Prostate gland (tissue), 2 donors: Measurements from ENCODE around the gene NUDT4B. TPM values are rescaled to one million over a fixed set of nuclear protein-coding genes. Genes with fewer than 3 reads are reported as not detected.
"Not testable (repeated sequence)": the region's sequence is repeated elsewhere in the genome, so short reads cannot be mapped to it uniquely, and the experiment has no call there.

Experiments used
- DNase-seq: peaks from one replicate; pipeline ENCODE4 v3.0.0-alpha.2; 2019; ENCODE audit warnings: low spot score
- H3K27ac ChIP-seq, 2 donors: fragments of 200-600 bp; sonication (generic); 2 replicates each; pipeline ENCODE4 v1.5.1; 2017 to 2019
- H3K27me3 ChIP-seq: fragments of 200-600 bp; sonication (generic); replicated peaks from 2 replicates; pipeline ENCODE4 v1.5.1; 2019; ENCODE audit not compliant: insufficient read depth
- H3K36me3 ChIP-seq, 2 donors: fragments of 200-600 bp; sonication (generic); 1 replicate in 1 of 2; 2 replicates in 1 of 2; pipeline versions ENCODE4 v1.5.1 to v1.8.1; 2017 to 2019
- H3K4me1 ChIP-seq: fragments of 200-600 bp; sonication (generic); replicated peaks from 2 replicates; pipeline ENCODE4 v1.5.1; 2019
- H3K4me3 ChIP-seq, 2 donors: fragments of 200-600 bp; sonication (generic); 2 replicates each; pipeline ENCODE4 v1.5.1; 2017 to 2019
- H3K9me3 ChIP-seq: fragments of 200-600 bp; sonication (generic); 2 replicates; pipeline ENCODE4 v1.5.1; 2017
- WGBS: methylation state at CpG from one replicate; pipeline ENCODE4 v1.1.5; 2018; 5-methylcytosine and 5-hydroxymethylcytosine counted together
- intact Hi-C: fragments of 100-400 bp; cut with DNase I; formaldehyde crosslinking; loops from one replicate; pipeline ENCODE4 v1.14.2; 2022
- total RNA-seq, 2 donors: library from RNA; depleted of rRNA; stranded (reverse); fragments of >200 nt; gene quantifications; one replicate each; pipeline ENCODE4 v1.1.0, GENCODE V29; 2016

Gene NUDT4B
- total RNA-seq, result 10 to 100 TPM; 40.4 to 88.4 TPM

GRCh38 chr1:148748563-148749334 is at the start of gene NUDT4B:
NUDT4B (plus strand) TSS chr1:148748774; CDS start chr1:148748953, 179 bp downstream.
- intact Hi-C loops, H3K9me3 ChIP-seq, H3K27me3 ChIP-seq, H3K4me3 ChIP-seq, H3K36me3 ChIP-seq, DNase-seq, H3K4me1 ChIP-seq, H3K27ac ChIP-seq: not testable (repeated sequence)
- no CpG with 5 or more reads among the region's 68 CpGs for WGBS

GRCh38 chr1:148699357-148699756 is 49.2 kb upstream of the NUDT4B start:
- DNase-seq, result not testable (repeated sequence)

GRCh38 chr1:148702242-148702641 is 46.3 kb upstream of the NUDT4B start:
- H3K9me3 ChIP-seq, H3K27me3 ChIP-seq, DNase-seq, H3K4me1 ChIP-seq, H3K36me3 ChIP-seq, H3K4me3 ChIP-seq, H3K27ac ChIP-seq, intact Hi-C loops: not testable (repeated sequence)
- no CpG with 5 or more reads among the region's 1 CpG for WGBS

More at GRCh38 chr1:148699357-148699756, 49.2 kb upstream of the NUDT4B start:
- WGBS, result no CpG with 5 or more reads among the region's 5 CpGs
- H3K4me1 ChIP-seq, H3K27ac ChIP-seq, H3K9me3 ChIP-seq, intact Hi-C loops, H3K27me3 ChIP-seq, H3K36me3 ChIP-seq, H3K4me3 ChIP-seq: not testable (repeated sequence)

GRCh38 chr1:148703973-148704591 is 44.5 kb upstream of the NUDT4B start:
- H3K27me3 ChIP-seq, H3K36me3 ChIP-seq, DNase-seq, H3K4me3 ChIP-seq, H3K27ac ChIP-seq, H3K9me3 ChIP-seq, intact Hi-C loops, H3K4me1 ChIP-seq: not testable (repeated sequence)
- WGBS, result no CpG with 5 or more reads among the region's 5 CpGs

- H3K27me3 ChIP-seq, H3K4me3 ChIP-seq, H3K4me1 ChIP-seq, DNase-seq, intact Hi-C loops, H3K27ac ChIP-seq, H3K9me3 ChIP-seq, H3K36me3 ChIP-seq: not testable (repeated sequence)
- WGBS, result no CpG with 5 or more reads among the region's 4 CpGs
Observed at GRCh38 chr1:148705316-148705948, 43.1 kb upstream of the NUDT4B start.

GRCh38 chr1:148708779-148709333 is 39.7 kb upstream of the NUDT4B start:
- H3K27ac ChIP-seq, H3K36me3 ChIP-seq, intact Hi-C loops, H3K4me1 ChIP-seq, H3K27me3 ChIP-seq, H3K9me3 ChIP-seq, H3K4me3 ChIP-seq, DNase-seq: not testable (repeated sequence)
- WGBS, result no CpG with 5 or more reads among the region's 1 CpG

GRCh38 chr1:148710772-148711523 is 37.6 kb upstream of the NUDT4B start:
- H3K27me3 ChIP-seq, H3K9me3 ChIP-seq, intact Hi-C loops, H3K36me3 ChIP-seq, H3K4me3 ChIP-seq, H3K4me1 ChIP-seq, DNase-seq, H3K27ac ChIP-seq: not testable (repeated sequence)
- WGBS, result no CpG with 5 or more reads among the region's 8 CpGs

GRCh38 chr1:148712353-148712752 is 36.2 kb upstream of the NUDT4B start:
- H3K4me1 ChIP-seq, intact Hi-C loops, DNase-seq, H3K4me3 ChIP-seq, H3K27ac ChIP-seq, H3K9me3 ChIP-seq, H3K36me3 ChIP-seq, H3K27me3 ChIP-seq: not testable (repeated sequence)
- WGBS, result no CpG with 5 or more reads among the region's 1 CpG

GRCh38 chr1:148715518-148715917 is 33.1 kb upstream of the NUDT4B start:
- intact Hi-C loops, H3K36me3 ChIP-seq, H3K4me3 ChIP-seq, H3K9me3 ChIP-seq, H3K4me1 ChIP-seq, DNase-seq, H3K27me3 ChIP-seq, H3K27ac ChIP-seq: not testable (repeated sequence)
- WGBS, result no CpG with 5 or more reads among the region's 3 CpGs

- H3K27me3 ChIP-seq, H3K27ac ChIP-seq, H3K9me3 ChIP-seq, H3K36me3 ChIP-seq, H3K4me3 ChIP-seq, intact Hi-C loops, DNase-seq, H3K4me1 ChIP-seq: not testable (repeated sequence)
- no CpG with 5 or more reads among the region's 1 CpG for WGBS
Observed at GRCh38 chr1:148716966-148717520, 31.5 kb upstream of the NUDT4B start.

- H3K36me3 ChIP-seq, H3K4me3 ChIP-seq, H3K27ac ChIP-seq, H3K4me1 ChIP-seq, intact Hi-C loops, H3K9me3 ChIP-seq, H3K27me3 ChIP-seq, DNase-seq: not testable (repeated sequence)
- no CpG with 5 or more reads among the region's 9 CpGs for WGBS
Observed at GRCh38 chr1:148720918-148721317, 27.7 kb upstream of the NUDT4B start.
